Activated CD8-positive, alpha-beta memory T cell treated with anti-CD3 and anti-CD28 coated beads for 36 hours (primary cell): Measurements from ENCODE around the gene RBM28. TPM values are rescaled to one million over a fixed set of nuclear protein-coding genes. Genes with fewer than 3 reads are reported as not detected.
"Not testable (repeated sequence)": the region's sequence is repeated elsewhere in the genome, so short reads cannot be mapped to it uniquely, and the experiment has no call there.

Experiments
- CTCF ChIA-PET: fragments of 350-600 bp; sonication (Branson Sonifier 250); formaldehyde crosslinking; loops from one replicate; lab custom pipeline; 2021; ENCODE audit warnings: antibody characterized with exemption; lab: Charles Lee
- POLR2A ChIA-PET: fragments of 350-600 bp; sonication (Branson Sonifier 250); formaldehyde crosslinking; loops from one replicate; lab custom pipeline; 2021; ENCODE audit warnings: antibody characterized with exemption; lab: Charles Lee
- total RNA-seq, 2 experiments: library from RNA; stranded (reverse); gene quantifications; one replicate each; pipeline ENCODE4 v1.2.3, GENCODE V29; 2021

The RBM28 gene
- total RNA-seq, 2 experiments from 2014 or later, result 74.3 to 81.2 TPM

DNA sequence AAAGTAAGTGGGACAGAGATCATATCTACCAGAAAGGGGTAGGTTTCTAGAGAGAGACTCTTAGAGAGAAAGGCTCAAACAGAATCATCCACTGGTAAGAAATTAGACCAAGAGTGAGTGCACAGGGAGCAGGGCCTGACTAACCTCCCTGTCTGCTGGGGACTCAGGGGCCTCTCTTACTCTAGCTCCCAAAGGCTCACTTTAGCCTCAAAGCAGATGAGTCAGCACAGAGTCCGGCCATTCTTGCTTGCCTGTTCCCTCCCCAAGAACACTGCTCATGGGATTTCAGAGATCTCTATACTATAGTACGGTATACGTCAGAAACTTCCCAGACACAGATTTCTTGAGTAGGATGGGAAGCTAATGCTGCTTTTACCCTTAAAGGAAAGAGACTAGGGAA lies 32.7 kb downstream of the RBM28 start:
- ChIA-PET CTCF (no interaction called here), POLR2A (no interaction called here)

DNA sequence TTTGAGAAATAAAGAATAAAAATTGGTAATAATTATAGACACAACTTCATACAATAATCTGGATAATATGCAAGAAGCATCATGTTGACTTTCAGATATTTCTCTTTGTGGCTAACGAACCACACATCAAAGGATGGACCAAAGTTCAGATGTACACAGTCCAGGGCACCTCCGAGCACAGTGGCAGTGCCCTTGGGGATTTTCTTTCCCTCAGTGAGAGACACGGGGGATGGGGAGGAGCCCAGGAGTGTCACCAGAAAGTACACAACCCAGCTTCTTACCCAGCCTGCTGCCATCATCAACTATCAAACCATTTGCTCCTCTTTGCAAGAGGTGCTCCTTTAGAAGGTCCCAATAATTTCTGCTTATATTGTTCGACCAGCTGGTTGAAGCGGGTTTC lies 33.2 kb downstream of the RBM28 start:
- POLR2A ChIA-PET, result no interaction called here
- CTCF ChIA-PET, result no interaction called here

DNA sequence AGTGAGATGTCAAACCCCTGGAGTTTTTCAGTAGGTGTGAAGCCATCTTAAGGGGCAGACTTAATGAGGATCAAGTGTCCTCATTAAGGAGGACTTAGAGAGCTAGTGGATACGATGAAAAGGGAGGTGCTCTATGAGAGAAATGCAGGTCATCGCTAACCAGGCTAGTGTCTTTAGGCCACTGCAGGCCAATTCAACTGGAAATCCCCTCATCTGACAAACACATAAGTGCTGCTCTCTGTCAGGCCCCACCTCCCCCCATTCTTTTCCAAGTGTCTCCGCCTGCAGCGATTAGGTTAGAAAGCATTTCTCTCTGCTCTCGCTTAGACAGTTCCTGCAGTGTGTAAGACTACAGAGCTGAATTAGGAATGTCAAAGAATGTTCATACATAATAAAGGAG lies 33.7 kb downstream of the RBM28 start:
- ChIA-PET POLR2A (no interaction called here), CTCF (no interaction called here)

DNA sequence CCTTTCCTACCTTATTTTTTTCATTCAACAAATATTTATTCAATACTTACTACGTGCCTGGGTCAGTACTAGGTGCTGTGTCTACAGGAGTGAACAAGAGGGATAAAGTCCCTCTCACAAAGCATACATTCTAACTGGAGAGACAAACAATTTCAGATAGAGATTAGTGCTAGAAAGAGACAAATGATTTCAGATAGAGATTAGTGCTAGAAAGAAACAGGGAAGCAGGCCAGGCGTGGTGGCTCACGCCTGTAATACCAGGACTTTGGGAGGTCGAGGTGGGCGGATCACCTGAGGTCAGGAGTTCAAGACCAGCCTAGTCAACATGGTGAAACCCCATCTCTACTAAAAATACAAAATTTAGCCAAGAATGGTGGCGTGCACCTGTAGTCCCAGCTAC lies 34.6 kb downstream of the RBM28 start:
- POLR2A ChIA-PET, result interaction anchor here (0.6 kb wide), 1 partner anchor 35 kb away, joined by 3 read pairs; the partner anchor contains the start of gene RBM28
- CTCF ChIA-PET, result no interaction called here

DNA sequence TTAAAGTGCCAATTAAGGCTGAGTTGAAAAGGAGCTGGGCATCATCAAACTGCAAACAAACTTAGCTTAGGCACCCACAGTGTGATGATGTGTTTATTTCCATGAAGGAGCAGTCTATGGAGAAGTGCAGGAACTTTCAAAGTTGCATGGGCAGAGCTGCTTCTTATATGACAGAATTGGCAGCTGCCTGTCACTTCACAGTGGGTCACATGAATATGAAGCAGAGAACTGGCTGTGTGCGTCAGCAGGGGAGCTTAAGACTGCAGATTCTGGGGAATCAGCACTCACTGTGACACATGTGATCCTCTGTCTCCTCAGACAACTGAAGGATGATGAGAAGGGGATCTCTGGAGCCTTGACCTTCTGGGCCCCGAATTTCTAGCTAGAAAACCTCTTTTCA lies 36.6 kb downstream of the RBM28 start:
- ChIA-PET POLR2A (no interaction called here), CTCF (interaction anchor here (0.6 kb wide), 1 partner anchor 30 kb away, joined by 5 read pairs; no protein-coding TSS in a partner anchor)

DNA sequence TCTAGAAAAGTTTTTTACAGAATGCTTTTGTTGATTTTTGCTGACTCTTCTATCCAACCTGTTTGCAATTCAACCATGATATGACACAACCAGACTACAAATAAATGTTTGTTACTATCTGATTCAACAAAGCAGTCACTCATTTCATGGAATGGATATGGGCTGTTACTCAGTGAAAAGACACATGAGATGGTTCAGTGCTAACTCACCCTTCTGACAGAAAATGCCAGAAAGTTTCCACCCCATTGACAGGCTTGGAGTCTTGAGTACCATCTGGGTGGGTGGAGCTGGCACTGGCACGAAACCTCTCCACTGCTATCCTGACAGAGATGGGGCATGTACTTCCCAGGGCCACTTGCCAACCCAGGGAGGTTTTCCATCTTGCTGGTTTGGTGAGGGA lies 39.5 kb downstream of the RBM28 start:
- CTCF ChIA-PET, result interaction anchor here (0.6 kb wide), 1 partner anchor 47 kb away, joined by 3 read pairs; no protein-coding TSS in a partner anchor
- POLR2A ChIA-PET, result no interaction called here

DNA sequence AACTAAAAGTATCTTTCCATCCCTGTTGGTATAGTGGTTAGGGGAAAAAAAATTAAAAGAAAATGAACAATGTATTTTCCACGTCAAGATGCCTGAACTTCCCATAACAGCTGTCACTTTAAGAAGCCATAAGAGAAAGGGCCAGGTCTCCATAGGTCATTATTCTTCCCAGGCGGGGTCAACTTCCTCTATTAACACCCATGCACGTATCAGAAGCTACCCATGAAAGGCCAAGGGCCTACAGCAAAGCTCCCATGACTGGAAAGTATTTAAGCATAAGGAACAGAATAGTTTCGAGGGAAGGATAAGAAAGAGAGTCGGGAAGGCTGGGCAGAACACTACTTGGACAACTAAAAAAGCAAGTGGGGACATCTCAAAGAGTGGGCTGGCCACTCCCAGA lies 40.1 kb downstream of the RBM28 start:
- ChIA-PET CTCF (no interaction called here), POLR2A (interaction anchor here (0.6 kb wide), 1 partner anchor 26 kb away, joined by 4 read pairs; no protein-coding TSS in a partner anchor)

DNA sequence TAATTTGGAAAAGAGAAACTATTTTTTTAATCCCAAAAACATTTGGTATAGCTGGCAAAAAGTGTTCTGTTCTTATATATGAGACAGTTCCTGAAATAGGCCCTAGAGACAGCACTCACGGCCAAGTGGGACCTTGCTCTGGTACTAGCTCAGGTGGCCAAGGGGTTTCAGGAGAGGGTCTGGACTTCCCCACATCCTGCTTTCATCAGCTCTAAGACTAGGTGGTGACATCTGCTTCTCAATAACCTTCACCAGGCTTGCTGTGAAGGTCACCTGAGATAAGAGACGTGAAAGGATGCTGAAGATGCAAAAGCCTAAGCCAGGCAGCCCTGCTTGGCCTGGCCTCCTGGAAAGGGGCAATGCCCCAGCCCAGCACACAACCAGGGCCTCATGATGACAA lies 40.6 kb downstream of the RBM28 start:
- POLR2A ChIA-PET, result interaction anchor here (0.6 kb wide), 1 partner anchor 27 kb away, joined by 4 read pairs; no protein-coding TSS in a partner anchor
- CTCF ChIA-PET, result interaction anchor here (0.6 kb wide), 1 partner anchor 18 kb away, joined by 3 read pairs; no protein-coding TSS in a partner anchor

DNA sequence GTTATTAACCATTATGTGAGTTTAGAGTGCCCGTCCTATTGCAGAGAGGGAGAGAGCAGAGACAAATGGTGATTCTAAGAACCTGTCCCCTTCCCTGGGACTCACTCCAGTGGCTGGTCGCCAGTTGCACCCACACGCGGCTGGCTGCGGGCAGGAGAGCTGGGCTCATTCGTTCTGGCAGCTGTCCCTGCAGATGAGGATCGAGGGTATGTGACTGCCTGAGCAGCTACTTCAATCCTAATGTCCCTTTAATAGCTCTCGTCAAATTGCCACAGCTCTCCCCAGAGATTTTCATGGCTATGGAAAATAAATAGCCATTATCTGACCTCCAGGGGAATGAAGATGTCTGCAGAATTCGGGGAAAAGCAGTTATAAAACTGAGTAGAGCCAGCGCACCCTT lies 41.6 kb downstream of the RBM28 start:
- CTCF ChIA-PET, result no interaction called here
- POLR2A ChIA-PET, result interaction anchor here (0.6 kb wide), 1 partner anchor 20 kb away, joined by 3 read pairs; no protein-coding TSS in a partner anchor

DNA sequence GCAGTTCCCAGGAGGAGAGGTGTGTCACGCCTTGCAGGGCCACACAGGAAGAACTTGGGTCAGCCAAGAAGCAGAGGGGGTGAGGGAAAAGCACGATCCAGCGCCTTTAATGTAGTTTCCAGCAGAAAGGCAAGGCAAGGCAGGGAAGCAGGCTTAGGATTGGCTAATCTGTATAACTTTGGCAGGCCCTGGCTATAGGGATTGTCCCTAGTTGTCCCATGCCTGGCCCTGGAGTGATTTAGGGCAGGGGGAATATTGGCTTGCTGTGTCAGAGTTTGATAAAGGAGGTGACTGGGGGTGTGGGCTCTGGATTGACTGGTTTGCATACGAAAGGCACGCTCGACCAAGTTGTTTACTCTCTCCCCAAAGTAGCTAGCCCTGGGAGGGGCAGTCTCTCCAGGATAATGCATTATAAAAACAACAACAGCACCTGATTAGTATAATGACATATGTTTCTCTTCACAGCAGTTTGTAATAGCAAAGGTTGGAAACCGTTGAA lies 44.5 kb downstream of the RBM28 start:
- CTCF ChIA-PET, result no interaction called here
- POLR2A ChIA-PET, result no interaction called here

DNA sequence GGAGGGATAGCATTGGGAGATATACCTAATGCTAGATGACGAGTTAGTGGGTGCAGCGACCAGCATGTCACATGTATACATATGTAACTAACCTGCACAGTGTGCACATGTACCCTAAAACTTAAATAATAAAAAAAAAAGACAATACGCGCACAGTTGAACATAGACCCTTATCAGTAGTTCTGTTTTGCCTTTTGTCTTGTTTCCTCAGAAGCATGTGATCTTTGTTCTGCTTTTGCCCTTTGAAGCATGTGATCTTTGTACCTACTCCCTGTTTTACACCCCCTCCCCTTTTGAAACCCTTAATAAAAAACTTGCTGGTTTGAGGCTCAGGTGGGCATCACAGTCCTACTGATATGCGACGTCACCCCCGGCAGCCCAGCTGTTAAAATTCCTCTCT lies 45.7 kb downstream of the RBM28 start:
- CTCF ChIA-PET, result not testable (repeated sequence)

DNA sequence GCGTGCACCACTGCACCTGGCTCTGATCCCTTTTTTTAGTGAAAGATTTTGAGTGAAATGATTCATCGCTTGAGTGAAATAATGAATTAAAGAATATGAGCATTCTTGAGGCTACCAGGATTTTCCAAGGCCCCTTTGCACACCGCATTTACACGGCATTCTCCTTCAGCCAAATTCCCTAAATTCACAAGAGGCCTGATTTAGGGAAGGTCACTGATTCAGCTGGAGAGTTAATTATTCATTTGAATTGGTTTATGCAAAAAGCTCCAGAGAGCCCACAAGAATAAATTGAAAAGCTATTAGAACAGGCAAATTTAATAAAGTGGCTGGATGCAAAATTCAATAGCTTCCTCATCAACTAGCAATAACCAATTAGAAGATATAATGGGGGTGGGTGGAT lies 56.2 kb downstream of the RBM28 start:
- POLR2A ChIA-PET, result no interaction called here
- CTCF ChIA-PET, result no interaction called here

More for the DNA sequence above, 45.7 kb downstream of the RBM28 start:
- POLR2A ChIA-PET, result not testable (repeated sequence)

DNA sequence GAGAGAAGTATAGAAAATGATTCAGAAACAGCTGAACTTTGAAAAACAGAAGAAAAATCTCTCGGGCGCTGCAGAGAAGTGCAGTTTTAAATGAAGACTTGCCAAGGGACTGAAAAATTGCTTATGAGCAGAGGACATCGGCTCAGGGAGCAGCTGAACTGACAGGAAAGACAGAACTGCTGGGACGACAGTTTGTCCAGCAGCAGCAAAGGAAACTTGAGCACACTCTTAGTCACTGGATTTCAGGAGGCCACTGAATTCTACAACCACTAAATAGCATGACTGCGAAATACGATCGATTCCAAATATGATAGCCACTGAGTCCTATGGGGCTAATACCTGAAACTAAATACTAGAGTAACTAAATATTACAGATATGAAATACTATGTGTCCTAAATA lies 59.6 kb downstream of the RBM28 start:
- ChIA-PET POLR2A (no interaction called here), CTCF (no interaction called here)

DNA sequence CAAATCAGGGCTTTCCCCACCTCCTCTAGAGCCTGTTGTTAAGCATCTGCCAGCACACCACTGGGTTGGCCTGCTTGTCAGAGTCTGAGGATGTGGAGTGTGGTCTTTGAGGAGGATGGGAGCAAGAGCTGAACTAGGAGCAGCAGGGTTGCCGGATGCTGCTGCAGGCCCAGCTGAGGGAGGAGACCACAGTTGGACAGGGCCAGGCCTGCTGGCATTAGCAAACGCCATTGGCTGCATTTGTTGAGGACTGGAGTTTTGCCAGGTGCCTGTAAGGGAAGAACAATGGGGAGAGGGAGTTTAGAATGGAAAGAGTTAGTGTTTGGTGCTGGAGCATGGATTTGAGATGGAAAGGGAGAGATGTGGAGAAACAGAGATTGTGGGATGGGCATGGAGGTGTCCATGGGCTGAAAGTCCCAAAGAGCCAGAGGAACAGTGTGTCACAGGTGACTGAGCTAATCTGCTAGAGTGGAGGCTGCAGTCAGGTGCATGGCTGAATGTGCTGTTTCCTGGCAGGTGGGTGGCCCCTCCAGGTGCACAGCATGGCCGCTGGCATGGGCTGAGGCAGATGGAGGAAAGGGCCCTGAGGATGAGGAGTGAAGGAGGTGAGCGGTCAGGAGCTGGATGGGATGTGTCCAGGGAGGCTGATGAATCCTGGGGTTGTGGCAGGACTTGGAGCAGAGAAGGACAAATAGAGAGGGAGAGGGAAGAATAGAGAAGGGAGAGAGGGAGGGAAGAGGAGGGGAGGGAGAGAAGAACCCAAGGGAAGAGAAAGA lies 61.9 kb downstream of the RBM28 start:
- CTCF ChIA-PET, result no interaction called here
- POLR2A ChIA-PET, result no interaction called here

DNA sequence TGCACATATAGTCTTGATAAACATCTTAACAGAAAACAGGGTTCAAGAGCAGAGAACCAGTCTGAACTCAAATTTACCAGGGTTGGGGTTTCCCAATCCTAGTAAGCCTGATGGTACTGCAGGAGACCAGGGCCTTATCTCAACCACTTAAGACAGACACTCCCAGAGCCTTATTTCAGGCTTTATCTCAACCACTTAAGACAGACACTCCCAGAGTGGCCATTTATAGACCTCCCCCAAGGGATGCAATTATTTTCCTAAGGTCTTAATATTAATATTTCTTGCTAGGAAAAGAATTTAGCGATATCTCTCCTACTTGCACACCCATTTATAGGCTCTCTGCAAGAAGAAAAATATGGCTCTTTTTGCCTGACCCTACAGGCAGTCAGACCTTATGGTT lies 63.3 kb downstream of the RBM28 start:
- POLR2A ChIA-PET, CTCF ChIA-PET: not testable (repeated sequence)

DNA sequence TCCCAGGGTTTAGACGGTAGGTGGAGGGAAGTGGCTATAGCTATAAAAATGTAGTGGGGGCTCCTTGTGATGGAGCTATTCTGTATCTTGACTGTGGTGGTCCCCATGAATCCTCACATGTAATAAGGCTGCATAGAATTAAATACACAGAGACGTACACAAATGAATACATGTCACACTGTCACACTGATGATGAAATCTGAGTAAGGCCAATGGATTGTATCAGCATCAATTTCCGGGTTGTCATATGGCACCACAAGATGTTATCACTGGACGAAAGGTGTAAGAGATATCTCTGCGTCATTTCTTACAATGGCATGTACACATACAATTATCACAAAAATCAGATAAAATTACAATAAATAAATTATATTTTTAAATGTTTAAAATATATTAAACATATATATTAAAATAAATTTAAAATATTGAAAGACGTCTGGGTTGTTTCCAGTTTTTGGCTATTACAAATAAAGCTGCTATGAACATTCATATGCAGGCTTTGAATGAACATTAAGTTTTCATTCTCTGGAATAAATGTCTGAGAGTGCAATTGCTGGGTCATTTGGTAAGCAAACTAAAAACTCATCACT lies 64.5 kb downstream of the RBM28 start:
- CTCF ChIA-PET, result no interaction called here
- POLR2A ChIA-PET, result no interaction called here

DNA sequence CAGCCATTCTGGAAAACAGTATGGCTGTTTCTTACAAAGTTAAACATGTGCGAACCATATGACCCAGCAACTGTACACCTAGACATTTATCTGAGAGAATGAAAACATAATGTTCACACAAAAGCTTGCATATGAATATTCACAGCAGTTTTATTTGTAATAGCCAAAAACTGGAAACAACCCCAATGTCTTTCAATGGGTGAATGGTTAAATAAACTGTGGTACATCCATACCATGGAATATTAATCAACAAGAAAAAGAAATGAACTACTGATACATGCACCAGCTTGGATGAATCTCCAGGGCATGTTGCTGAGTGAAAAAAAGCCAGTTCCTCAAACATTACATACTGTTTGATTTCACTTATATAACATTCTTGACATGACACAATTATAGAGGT lies 65.3 kb downstream of the RBM28 start:
- CTCF ChIA-PET, result interaction anchor here (0.7 kb wide), 1 partner anchor 582 kb away, joined by 3 read pairs; no protein-coding TSS in a partner anchor

DNA sequence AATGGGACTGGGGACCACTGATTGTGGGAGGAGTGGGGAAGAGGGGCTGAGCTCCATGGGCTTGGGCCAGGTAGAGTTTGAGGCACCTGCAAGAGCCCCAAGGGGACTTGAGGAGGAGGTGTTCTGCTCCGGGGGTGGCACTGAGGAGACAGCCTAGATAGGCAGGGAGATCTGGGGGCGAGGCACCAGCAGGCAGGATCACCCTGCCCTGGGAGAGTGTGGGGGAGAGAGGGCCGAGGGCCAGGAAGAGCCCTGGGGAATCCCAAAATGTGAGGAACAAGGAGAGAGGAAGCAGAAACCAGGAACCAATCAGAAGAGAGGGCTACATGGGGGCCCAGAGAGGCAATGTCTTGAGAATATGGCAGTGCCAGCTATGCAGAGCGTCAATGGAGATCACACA lies 68.0 kb downstream of the RBM28 start:
- CTCF ChIA-PET, result no interaction called here

More for the DNA sequence above, 65.3 kb downstream of the RBM28 start:
- POLR2A ChIA-PET, result no interaction called here

DNA sequence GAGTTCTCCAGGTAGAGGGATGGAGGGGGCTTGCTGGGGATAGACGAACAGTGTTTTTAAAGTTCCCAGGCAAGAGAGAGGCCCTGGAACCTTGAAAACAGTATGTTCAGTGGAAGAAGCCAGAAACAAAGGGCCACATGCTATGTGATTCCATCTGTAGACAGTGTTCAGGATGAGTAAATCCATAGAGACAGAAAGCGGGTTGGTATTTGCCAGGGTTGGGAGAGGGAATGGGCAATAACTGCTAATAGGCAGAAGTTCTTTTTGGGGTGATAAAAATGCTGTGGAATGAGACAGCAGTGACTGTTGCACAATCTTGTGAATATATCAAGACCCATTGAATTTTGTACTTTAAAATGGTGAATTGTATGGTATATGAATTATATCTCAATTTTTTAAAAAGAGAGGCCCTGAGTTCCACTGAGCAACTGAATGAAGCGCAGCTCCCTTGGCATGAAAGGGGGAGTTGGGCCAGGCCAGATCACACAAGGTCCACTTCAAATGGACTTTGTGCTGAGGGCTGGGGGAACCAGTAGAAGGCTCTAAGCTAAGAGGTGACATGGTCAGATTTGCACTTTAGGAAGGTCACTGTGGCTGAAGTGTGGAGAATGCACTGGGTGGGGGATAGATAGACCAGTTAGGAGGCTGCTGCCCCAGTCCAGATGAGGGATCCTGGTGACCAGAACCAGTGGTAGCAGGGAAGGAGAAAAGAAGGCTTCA lies 68.7 kb downstream of the RBM28 start:
- ChIA-PET POLR2A (no interaction called here), CTCF (no interaction called here)

More for the DNA sequence above, 68.0 kb downstream of the RBM28 start:
- POLR2A ChIA-PET, result no interaction called here
